NCI-H2227 treated with DMSO at 0.1 percent for 48 hours (cell line): ENCODE data around the gene MRPL55.
"Not testable (repeated sequence)": the region's sequence is repeated elsewhere in the genome, so short reads cannot be mapped to it uniquely, and the experiment has no call there.

ENCODE experiments used
- DNase-seq: peaks from one replicate; lab custom pipeline; 2025; lab: John Stamatoyannopoulos, UW

Gene MRPL55

DNA sequence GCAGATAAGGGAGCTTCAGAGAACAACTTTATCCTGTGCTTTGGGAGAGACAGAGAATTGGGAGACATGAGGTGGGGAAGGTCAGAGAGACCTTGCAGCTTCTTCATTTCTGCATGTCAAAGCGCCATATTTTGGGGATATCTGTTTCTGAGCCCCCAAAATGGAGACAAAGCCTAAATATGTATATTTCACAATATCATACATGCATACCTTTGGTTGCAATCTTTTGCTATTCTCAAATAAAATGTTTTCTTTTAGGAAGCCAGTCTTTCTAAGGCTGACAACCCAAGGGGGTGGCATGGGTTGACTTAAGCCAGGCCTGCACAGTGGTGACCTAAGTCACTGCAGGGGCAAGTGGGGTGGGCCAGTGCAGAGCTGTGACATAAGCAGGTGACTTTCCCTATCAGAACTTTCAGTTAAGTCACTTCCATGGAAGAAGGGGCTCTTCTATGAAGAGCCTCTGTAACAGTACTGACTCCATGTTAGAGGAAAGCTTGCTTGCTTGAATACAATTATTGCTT, 13.9 kb upstream of the MRPL55 start:
- DNase-seq, result no peak

GRCh38 chr1:228120857-228121489, 11.9 kb upstream of the MRPL55 start:
- no peak for DNase-seq

DNA sequence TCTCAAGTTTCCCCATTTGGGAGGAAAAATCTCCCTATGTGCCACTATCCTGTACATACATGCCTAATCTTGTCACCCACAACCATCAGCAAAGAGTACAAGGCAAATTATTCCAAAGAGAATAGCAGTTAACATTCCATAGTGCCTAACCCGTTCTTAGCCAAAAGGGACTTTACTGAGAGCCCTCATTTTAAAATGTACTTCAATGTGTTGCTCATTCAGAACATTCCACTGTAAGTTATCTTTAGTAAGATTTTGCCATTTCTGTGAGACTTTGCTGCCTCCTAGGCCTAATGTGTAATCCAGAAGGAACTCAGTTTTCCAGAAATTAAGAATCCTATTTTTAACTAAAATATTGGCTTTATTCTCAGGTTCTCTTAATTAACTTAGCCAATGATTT, 11.3 kb upstream of the MRPL55 start:
- no peak for DNase-seq

- DNase-seq, result no peak
These were observed 8.9 kb upstream of the MRPL55 start for GRCh38 chr1:228118040-228118439.

DNA sequence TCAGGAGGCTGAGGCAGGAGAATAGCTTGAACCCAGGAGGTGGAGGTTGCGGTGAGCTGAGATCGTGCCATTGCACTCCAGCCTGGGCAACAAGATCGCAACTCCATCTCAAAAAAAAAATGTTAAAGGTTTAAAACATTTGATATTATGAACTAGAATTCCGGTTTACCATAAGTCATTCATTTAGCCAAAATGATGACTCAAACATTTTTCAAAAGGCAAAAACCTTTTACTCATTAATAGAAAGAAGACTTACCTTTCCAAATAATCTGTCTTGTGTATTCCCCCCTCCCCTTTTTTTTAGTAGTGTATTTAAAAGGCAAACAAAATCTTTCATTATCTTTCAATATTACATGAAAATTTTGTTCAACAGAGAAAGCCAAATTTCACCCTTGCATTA, 8.2 kb upstream of the MRPL55 start:
- DNase-seq, result no peak

DNA sequence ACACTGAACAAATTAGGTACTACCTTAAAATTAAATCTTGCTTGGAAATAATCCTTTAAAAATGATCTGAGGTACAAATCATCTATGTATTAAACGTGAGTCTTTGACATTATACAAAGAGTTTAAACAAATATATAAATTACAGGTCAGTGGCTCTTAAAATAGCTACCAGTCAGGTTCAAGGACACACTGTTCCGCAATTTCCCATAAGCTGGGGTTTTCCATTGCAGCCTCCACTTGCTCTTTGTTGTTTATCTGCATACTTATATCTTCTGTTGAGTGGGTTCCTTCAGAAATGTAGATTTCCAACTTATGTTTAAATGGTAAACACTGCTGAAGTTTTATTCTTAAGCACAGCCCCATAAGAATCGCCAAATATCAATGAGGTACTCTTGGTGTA, 5.7 kb upstream of the MRPL55 start:
- DNase-seq, result no peak

- no peak for DNase-seq
These were observed 3.5 kb upstream of the MRPL55 start for GRCh38 chr1:228112617-228113016.

GRCh38 chr1:228112167-228112566, 3.1 kb upstream of the MRPL55 start:
- no peak for DNase-seq

DNA sequence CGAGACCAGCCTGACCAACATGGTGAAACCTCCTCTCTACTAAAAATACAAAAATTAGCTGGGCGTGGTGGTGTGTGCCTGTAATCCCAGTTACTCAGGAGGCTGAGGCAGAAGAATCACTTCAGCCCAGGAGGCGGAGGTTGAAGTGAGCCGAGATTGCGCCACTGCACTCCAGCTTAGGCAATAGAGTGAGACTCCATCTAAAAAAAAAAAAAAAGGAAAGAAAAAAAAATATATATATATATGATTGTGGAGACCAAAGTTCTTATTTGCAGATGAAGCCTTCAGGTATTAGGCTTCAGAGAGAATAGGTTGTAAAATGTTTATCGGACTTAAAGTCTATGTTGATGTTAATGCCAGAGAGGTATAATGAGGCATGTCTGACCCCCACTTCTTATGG, 2.2 kb upstream of the MRPL55 start:
- DNase-seq, result not testable (repeated sequence)

DNA sequence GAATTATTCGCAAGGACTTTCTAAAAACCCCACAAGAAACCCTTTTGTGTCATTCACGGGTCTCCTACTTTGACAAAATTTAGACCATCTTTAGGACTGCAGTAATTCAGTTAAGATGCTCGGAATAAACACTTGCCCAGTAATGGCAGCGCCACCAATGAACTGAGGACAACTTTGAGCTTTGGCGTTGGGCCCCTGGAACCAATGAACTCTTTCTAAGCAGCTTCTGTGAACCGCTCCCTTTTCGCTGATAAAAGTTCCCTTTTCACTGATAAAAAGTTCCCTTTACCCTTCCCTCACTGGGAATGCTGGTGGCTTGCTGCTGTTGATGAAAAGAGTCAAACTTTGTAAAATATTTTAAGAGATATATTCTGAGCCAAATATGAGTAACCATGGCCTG, 1.5 kb upstream of the MRPL55 start:
- no peak for DNase-seq

DNA sequence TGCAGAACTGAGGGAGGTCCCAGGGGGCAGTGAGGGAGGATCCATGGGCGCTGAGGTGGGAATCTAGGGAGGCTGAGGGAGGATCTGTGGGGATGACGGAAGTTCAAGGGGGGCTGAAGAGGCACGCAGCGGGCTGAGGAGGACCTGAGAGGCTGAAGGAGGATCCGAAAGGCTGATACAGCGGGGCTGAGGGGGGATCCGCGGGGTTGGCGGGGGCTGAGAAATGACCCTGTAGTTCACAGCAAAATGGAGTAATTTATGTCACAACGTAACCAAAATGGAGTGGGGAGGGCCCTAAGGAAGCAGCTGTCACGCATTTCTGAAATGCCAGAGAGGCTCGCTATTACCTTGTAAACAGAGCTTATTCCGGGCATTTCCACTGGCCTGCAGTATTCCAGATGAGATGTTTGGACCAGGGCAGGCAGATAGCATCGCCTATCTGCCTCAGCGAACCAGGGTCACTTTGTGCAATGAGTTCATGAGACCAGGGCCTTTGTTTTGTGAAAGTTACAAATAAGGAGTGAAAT, 926 bp upstream of the MRPL55 start:
- peak; percentile 8 for DNase-seq

GRCh38 chr1:228108742-228109072, 392 bp downstream of the MRPL55 start:
- no peak for DNase-seq

DNA sequence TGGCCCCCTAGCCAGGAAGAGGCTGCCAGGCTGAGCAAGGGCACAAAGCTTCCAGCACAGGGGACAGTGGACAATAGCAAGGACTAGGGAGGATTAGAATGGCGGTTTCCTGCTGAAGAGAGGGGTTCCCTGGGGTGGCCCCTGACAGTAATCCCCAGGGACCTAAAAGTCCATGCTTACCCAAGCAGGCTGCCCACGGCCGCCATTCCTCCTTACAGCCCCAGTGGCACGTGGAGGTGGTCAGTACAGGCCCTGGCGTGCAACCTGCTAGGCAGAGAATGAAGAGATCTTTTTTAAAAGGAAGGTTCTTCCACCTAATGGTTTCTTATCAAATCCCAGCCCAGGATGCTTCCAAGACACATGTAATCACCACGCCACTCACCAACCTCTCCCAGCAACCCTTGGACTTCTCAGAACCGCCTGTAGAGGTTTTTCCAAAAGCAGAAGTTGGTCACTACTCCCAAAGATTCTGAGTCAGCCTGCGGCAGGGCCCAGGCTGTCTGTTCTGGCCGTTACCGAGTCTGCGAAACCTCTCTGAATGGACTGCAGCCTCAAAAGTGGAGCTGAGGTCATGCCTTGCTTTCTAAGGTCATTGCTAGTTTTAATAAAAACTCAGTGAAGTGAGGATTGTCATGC, 926 bp downstream of the MRPL55 start:
- DNase-seq, result no peak

DNA sequence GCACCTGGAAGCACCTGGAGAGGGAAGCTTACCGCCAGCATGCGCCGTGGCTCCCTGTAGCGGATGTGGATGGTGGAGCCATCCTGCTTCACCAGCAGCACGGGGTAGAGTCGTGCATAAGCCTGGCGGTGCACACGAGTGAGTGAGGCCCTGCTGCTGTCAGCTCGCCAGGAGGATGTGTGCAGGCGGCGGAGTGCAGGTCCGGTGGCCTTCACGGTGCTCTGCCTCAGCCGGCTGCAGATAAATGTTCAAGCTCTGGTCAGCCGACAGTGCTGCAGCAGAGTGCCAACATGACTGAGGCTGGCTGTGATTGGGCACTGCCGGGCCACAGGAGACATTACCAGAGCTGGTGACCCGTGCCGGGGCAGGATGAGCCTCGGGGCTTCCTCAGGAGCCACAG, 1.5 kb downstream of the MRPL55 start:
- DNase-seq, result no peak

- DNase-seq, result no peak
These were observed 2.4 kb downstream of the MRPL55 start for GRCh38 chr1:228106800-228107054.

DNA sequence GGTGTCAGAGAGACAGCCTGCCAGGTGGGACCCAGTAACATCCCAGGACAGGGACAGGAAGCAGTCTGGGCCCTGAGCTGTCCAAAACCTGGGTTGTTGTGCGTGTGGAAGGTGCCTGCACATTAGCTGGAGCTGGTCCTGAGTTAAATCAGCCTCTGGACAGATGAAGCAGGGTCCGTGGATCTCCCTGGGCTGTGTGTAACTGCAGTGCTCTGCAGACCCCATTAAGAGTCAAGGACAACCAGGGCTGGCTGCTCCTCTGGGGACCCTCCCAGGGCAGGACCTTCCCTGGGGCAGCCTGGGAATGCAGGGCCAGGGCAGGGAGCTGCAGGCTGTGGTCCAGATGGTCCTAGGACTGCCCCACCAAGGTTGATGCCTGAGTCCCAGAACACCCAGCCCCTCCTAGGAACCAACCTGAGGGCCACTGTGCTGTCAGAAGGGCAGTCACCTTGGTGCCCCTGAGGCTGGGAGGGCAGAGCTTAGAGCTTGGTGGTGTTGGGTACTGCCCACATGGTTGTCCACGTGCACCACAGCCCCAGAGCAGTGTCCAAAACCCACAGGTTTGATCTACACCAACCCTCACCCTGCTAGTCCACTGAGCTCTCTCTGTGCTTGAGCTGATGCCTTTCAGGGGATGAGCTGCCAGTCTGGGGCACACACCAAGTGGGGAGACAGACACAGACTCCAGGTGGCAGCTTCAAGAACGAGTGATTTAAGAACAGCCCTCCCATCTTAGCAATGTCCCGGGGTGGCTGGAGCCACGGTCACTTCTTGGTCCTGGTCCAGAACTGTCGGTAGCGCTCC, 2.9 kb downstream of the MRPL55 start:
- DNase-seq, result no peak

DNA sequence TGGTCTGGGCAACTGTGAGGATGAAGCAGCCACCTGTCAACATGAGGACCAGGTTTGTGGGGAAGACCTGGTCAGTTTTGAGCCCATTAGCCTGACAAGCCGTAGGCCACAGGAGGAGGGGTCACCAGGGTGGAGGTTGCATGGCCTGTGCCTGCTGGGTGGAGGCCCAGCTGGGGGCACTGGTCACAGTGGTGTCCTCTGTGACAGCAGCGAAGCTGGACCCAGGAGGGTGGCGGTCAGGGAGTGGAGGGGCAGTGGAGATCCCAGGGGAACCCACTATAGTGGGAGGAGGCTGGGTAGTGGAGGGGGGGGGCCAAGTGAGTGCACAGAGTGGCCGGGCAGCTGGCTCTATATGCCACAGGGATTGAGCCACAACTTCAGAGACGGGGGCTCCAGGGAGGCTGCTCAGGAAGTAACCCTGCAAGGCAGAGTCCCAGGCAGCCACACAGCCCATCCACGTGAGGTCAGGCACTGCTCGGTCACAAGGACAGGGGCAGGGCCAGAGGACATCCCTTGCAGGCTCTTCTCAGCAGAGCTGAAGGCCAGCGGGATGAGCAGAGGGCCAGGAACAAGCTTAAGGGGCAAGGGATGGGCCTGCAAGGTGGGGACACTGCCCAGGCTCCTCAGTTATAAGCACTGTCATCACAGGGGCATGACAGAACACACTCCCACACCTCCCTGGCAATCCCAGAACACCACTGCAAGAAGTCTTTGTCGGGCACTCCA, 3.7 kb downstream of the MRPL55 start:
- no peak for DNase-seq

- DNase-seq, result no peak
These were observed 4.4 kb downstream of the MRPL55 start for GRCh38 chr1:228104526-228105269.

DNA sequence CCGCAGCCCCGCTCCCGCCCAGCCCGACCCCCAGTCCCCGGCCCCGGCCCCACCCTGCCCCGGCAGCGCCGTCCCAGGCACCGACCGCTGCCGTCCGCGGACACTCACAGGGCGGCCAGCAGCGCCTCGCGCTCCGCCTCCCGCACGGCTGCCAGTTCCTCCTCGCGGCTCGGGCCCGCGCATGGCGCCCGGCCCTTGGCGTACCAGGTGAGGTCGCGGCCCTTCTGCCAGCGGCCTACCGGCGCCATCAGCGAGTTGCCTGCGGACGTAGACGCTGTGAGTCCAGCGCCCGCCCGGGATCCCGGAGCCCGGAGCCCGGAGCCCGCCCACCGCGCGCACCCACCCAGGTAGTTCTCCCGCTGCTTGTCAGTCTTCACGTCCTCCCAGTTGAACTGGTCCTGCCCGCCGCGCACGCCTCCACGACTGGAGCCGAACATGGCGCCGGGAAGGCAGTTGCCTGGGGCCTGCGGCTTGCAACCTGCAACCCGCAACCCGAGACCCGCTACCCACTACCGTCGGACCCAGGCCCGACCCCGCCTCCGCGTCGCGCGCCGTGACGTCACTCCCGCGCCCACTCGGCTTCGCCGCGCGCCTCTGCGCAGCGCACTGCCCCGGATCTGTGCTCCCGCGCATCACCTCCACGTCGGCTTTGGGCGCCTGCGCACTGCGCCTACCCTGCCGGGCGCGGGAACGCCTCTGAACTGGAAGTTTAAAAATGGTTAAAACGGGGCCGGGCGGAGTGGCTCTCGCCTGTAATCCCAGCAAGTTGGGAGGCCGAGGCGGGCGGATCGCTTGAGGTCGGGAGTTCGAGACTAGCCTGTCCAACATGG, 6.1 kb downstream of the MRPL55 start, which contains the start of gene C1orf35:
Gene C1orf35 (minus strand): TSS at position 535 of the 830 bp plus-strand sequence. CDS start 98 bp downstream, at position 437.
- peak; percentile 91 for DNase-seq

- peak; percentile 13 for DNase-seq
These were observed 6.9 kb downstream of the MRPL55 start for GRCh38 chr1:228101994-228102790.
